Measurements from ENCODE around the gene THOC5.
A peak's percentile ranks its signal among the peaks of the same experiment; 100 is the strongest.
"Not testable (repeated sequence)": the region's sequence is repeated elsewhere in the genome, so short reads cannot be mapped to it uniquely, and the experiment has no call there.

The THOC5 gene

GRCh38 chr22:29563652-29564460 lies 10.3 kb upstream of the THOC5 start:
- DNase-seq, result no peak

DNA sequence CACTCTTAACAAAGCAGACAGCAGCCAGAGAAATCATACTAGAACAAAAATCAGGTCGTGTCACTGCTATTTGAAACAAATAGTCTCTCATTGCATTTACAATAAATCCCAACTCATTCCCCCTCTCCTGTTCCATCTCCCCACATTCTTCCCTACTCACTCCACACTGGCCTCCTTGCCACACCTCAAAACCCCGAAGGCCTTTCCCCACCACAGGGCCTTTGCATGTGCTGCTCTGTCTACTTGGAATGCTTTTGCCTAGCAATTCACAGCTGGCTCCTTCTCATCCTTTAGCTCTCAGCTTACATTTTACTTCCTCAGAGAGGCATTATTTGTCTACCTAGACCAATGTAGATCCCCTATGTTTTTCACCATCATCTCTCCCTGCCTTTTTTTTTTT lies 6.3 kb upstream of the THOC5 start:
- DNase-seq, result no peak

DNA sequence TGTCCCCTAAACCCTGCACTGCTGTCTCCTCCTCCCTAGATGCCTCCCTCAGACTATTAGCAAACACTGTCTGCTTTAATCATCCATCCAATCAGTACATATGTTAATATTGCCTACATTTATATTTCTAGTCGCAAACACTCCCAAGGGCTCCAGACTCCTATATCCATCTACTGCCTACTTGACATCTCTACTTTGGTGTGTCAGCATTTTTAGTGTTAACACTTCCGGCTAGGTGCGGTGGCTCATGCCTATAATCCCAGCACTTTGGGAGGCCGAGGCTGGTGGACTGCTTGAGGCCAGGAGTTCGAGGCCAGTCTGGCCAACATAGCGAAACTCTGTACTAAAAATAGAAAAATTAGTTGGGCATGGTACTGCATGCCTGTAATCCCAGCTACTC lies 5.5 kb upstream of the THOC5 start:
- no peak for DNase-seq

GRCh38 chr22:29555065-29555644 lies 1.6 kb upstream of the THOC5 start:
- DNase-seq, result peak in 46 of 58 donors; percentile 1 to 81 (median 30)

GRCh38 chr22:29552357-29552756 lies 1.2 kb downstream of the THOC5 start:
- not testable (repeated sequence) for DNase-seq

DNA sequence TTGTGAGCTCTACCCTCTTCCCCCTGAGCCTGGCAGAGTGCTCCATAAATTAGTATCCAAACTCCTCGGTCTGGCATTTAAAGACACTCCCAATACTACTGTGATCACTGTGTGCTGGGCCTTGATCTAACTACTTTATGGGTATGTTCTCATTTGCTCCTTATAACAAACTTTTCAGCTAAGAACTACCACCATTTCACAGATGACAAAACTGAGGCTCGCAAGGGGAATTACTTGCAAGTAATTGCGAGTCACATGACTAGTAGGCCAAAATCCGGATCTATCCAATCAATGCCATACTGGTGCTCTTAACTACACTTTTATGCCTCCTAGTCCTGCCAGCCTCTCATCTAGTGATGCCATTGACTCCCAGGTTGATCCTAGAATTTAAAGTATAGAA lies 3.6 kb downstream of the THOC5 start:
- no peak for DNase-seq

GRCh38 chr22:29545045-29545444 lies 8.5 kb downstream of the THOC5 start:
- not testable (repeated sequence) for DNase-seq

GRCh38 chr22:29541845-29542244 lies 11.7 kb downstream of the THOC5 start:
- no peak for DNase-seq

GRCh38 chr22:29539105-29539504 lies 14.5 kb downstream of the THOC5 start:
- DNase-seq, result no peak

GRCh38 chr22:29536411-29536810 lies 17.1 kb downstream of the THOC5 start:
- no peak for DNase-seq

DNA sequence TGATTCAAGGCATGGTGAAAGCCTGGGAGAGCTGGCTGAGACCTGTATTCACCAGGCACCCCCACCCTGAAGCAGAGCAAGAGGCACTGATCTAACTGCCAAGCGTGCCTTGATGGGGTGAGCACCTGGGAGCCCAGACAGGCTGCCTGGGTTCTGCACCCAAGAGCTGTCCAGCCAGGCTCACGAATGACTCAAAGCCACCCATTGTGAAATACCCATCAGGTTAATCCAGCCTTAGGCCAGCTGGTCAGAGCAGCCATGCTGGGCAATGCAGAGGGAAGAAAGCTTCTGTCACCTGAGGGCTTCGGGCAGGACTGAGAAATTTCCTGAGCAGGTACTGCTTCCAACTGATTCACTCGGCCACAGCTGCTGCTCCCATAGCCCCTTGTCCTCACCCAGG lies 22.1 kb downstream of the THOC5 start:
- DNase-seq, result no peak

DNA sequence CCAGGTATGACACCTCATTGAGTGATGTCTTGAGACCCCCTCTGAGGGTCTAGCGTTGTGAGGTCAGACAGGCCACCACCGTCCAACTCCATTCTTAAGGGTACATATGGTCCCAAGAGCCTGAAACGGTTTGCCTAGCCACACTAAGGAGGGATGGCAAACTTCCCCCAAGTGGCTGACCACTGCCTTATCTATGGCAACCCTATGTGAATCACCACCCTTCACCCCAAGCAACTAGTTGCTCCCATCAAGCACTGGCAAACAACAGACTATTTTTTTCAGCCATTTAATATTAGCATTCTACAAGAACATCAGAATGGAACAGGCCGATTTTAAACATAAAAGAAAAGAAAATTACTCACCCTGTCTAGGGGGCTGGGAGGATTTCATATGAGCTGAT lies 22.8 kb downstream of the THOC5 start:
- no peak for DNase-seq

- peak in 1 of 58 donors; percentile 32 for DNase-seq
These were observed 25.4 kb downstream of the THOC5 start for GRCh38 chr22:29528144-29528543.

- peak in 2 of 58 donors; percentile 10 to 12 for DNase-seq
These were observed 28.9 kb downstream of the THOC5 start for GRCh38 chr22:29524442-29525191.

DNA sequence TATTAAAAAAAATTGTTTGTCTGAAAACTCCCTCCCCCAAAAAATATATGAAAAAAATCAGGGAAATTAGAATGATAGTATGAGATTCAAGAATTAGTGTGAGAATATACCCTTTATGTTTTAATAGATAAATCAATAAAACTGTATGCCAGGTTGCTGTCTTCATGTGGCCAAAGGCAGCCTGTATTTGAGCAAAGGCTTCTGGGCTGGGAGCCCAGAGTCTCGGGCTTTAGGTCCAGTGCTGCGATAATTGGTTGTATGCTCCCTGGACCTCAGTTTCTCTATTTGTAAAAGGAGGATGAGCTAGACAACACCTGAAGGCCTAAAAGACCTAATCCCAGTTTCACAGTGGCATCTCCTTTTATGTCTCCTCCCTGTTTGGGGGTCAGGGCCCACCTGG lies 29.8 kb downstream of the THOC5 start:
- DNase-seq, result no peak

GRCh38 chr22:29521526-29521925 lies 32.0 kb downstream of the THOC5 start:
- DNase-seq, result peak in 1 of 58 donors; percentile 12

GRCh38 chr22:29520851-29521250 lies 32.7 kb downstream of the THOC5 start:
- DNase-seq, result no peak

DNA sequence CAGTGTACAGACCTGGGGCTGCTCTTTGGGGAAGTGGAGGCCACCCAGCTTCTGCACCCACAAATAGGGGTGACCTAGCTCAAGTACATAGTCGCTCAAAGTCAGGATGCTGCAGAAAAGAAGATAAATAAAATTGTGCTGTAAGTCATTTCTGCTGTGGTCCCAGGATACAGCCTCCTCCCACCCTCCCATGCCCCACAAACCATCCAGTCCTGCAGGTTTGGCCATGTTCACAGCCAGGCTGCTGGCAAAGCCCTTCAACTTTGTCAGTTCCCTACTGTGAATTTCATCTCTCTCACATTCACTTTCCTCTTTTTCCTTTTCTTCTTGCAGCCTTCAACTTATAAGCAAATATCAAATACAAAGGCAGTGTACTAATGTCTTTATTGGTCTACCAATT lies 33.6 kb downstream of the THOC5 start:
- no peak for DNase-seq

GRCh38 chr22:29518427-29518826 lies 35.1 kb downstream of the THOC5 start:
- DNase-seq, result no peak

DNA sequence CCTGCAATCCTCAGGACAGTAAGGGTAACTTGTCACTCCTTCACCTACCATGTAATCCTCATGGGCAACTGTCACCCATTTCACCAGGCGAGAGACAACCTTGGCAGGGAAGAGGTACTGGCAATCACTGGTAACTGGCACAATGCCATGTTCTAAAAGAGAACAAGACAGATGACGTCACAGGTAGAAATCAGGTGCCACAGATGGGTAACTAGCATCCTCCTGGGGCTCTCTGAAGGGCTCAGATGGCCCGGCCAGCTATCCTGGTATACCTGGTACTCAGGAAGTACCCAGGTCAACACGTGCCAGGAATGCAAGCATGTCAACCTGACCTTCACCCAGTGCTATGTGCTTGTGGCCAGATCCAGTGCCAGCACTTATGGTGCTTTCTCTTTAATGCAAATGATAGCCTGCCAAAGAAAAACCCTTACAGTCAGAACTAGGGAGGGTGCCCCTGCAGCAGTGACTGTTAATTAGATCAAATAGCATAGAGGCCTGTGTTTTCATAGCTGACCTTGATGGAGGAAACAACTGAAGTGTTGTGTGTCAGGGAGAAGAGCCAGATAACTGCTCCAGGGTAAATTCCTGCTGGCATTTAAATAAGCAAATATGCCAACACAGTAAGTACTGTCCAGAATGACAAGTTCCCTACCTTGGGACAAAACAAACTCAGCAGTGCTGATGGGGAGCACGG lies 36.2 kb downstream of the THOC5 start:
- peak in 2 of 58 donors; percentile 7 to 8 for DNase-seq

DNA sequence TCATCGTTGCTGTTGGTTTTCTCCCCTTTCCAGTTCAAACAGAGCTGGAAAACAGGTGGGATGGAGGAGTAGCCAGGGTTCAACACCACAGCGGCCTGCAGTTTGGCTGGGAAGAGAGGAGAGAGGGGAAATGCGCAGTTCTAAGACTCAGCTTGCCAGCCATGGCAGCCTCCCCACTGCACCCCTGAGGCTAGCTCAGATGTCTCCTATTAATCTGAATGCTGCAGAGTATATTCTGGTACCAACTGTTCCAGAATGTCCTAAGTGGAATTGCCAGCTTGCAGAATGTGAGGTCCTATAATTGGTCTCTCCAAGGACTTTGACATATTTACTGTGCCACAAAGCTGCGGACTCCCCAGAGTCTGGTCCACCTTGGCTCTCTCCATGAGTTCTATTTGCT lies 41.5 kb downstream of the THOC5 start:
- DNase-seq, result no peak

Data from anterior cingulate cortex (tissue), 58 donors.